ENCODE measurements around the gene TRIM33. TPM values are rescaled to one million over a fixed set of nuclear protein-coding genes. Genes with fewer than 3 reads are reported as not detected.

The TRIM33 gene
- total and polyA plus RNA-seq, 2 of the 13 experiments (the other 11 are each of a cell fraction or from before 2014, with no cell fraction given) = 35.5 to 42.2 TPM

DNA sequence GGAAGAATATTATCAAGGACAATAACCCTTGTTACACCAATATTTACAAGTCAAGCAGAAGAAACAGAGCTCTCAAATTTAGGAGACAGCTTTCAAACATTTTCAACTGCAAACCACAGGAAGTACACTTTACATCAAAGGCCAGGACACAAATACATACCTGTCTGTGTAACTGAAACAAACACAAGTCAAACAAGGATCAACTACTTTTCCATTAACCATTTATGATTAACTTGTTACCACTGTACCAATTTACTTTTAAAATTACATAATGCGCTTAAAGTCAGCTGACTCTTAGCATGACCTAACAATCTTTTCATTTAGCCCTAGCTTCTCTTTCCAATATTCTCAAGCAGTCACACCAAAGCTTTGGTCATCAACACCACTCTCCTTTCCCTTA lies 43.5 kb downstream of the TRIM33 start (continued):
- TF ChIP-seq, protein P1, sequence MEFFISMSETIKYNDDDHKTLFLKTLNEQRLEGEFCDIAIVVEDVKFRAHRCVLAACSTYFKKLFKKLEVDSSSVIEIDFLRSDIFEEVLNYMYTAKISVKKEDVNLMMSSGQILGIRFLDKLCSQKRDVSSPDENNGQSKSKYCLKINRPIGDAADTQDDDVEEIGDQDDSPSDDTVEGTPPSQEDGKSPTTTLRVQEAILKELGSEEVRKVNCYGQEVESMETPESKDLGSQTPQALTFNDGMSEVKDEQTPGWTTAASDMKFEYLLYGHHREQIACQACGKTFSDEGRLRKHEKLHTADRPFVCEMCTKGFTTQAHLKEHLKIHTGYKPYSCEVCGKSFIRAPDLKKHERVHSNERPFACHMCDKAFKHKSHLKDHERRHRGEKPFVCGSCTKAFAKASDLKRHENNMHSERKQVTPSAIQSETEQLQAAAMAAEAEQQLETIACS (CRISPR knock-in tag; IDR thresholded peaks at IDR 0.05) = no peak
- no peak; the same call in 1 of the 2 replicates for TF ChIP-seq RFX3 (CRISPR knock-in tag; IDR thresholded peaks at IDR 0.05)
- TF ChIP-seq, protein P2, sequence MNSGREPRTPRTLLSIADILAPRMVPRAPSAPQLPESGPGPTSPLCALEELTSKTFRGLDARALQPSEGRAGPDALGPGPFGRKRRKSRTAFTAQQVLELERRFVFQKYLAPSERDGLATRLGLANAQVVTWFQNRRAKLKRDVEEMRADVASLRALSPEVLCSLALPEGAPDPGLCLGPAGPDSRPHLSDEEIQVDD (CRISPR knock-in tag; IDR thresholded peaks at IDR 0.05; ENCODE audit: borderline replicate concordance) = no peak
- peak; percentile 84 for TF ChIP-seq HMG20B (CRISPR knock-in tag; conservative IDR thresholded peaks at IDR 0.05)
- TF ChIP-seq ZNF350 (CRISPR knock-in tag; IDR thresholded peaks at IDR 0.05; ENCODE audit: borderline replicate concordance, low read depth) = no peak
- TF ChIP-seq SMC3 (IDR thresholded peaks at IDR 0.05; ENCODE audit: low read length) = no peak
- no peak for TF ChIP-seq REXO4 (CRISPR knock-in tag; IDR thresholded peaks at IDR 0.05; ENCODE audit: borderline replicate concordance)
- TF ChIP-seq FOXJ3 (CRISPR knock-in tag; IDR thresholded peaks at IDR 0.05; ENCODE audit: borderline replicate concordance) = peak; percentile 99
- no peak for TF ChIP-seq ZNF569 (CRISPR knock-in tag; IDR thresholded peaks at IDR 0.05; ENCODE audit: borderline replicate concordance)
- no peak for TF ChIP-seq RFXAP (CRISPR knock-in tag; IDR thresholded peaks at IDR 0.05; ENCODE audit: borderline replicate concordance)
- TF ChIP-seq ZNF441 (CRISPR knock-in tag; IDR thresholded peaks at IDR 0.05; ENCODE audit: borderline replicate concordance) = peak; percentile 51; the same call in 1 of the 2 replicates
- peak; percentile 84; the same call in 1 of the 2 replicates for TF ChIP-seq GATA4 (IDR thresholded peaks at IDR 0.05; ENCODE audit: borderline replicate concordance, low read depth)
- TF ChIP-seq GABPB1 (CRISPR knock-in tag; IDR thresholded peaks at IDR 0.05) = peak; percentile 52; the same call in 1 of the 2 replicates
- no peak for TF ChIP-seq SOX6 (IDR thresholded peaks at IDR 0.05)
- TF ChIP-seq SOX6 (CRISPR knock-in tag; IDR thresholded peaks at IDR 0.05) = peak; percentile 98
- TF ChIP-seq ZNF274 (CRISPR knock-in tag; IDR thresholded peaks at IDR 0.05) = no peak
- no peak for TF ChIP-seq ZNF253 (CRISPR knock-in tag; IDR thresholded peaks at IDR 0.05; ENCODE audit: borderline replicate concordance)
- TF ChIP-seq, protein P3, sequence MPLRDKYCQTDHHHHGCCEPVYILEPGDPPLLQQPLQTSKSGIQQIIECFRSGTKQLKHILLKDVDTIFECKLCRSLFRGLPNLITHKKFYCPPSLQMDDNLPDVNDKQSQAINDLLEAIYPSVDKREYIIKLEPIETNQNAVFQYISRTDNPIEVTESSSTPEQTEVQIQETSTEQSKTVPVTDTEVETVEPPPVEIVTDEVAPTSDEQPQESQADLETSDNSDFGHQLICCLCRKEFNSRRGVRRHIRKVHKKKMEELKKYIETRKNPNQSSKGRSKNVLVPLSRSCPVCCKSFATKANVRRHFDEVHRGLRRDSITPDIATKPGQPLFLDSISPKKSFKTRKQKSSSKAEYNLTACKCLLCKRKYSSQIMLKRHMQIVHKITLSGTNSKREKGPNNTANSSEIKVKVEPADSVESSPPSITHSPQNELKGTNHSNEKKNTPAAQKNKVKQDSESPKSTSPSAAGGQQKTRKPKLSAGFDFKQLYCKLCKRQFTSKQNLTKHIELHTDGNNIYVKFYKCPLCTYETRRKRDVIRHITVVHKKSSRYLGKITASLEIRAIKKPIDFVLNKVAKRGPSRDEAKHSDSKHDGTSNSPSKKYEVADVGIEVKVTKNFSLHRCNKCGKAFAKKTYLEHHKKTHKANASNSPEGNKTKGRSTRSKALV (CRISPR knock-in tag; IDR thresholded peaks at IDR 0.05) = no peak
- TF ChIP-seq KLF16 (CRISPR knock-in tag; IDR thresholded peaks at IDR 0.05) = peak in 1 of 2 experiments; percentile 80; a peak in 1 of 4 replicates
- TF ChIP-seq, protein P4, sequence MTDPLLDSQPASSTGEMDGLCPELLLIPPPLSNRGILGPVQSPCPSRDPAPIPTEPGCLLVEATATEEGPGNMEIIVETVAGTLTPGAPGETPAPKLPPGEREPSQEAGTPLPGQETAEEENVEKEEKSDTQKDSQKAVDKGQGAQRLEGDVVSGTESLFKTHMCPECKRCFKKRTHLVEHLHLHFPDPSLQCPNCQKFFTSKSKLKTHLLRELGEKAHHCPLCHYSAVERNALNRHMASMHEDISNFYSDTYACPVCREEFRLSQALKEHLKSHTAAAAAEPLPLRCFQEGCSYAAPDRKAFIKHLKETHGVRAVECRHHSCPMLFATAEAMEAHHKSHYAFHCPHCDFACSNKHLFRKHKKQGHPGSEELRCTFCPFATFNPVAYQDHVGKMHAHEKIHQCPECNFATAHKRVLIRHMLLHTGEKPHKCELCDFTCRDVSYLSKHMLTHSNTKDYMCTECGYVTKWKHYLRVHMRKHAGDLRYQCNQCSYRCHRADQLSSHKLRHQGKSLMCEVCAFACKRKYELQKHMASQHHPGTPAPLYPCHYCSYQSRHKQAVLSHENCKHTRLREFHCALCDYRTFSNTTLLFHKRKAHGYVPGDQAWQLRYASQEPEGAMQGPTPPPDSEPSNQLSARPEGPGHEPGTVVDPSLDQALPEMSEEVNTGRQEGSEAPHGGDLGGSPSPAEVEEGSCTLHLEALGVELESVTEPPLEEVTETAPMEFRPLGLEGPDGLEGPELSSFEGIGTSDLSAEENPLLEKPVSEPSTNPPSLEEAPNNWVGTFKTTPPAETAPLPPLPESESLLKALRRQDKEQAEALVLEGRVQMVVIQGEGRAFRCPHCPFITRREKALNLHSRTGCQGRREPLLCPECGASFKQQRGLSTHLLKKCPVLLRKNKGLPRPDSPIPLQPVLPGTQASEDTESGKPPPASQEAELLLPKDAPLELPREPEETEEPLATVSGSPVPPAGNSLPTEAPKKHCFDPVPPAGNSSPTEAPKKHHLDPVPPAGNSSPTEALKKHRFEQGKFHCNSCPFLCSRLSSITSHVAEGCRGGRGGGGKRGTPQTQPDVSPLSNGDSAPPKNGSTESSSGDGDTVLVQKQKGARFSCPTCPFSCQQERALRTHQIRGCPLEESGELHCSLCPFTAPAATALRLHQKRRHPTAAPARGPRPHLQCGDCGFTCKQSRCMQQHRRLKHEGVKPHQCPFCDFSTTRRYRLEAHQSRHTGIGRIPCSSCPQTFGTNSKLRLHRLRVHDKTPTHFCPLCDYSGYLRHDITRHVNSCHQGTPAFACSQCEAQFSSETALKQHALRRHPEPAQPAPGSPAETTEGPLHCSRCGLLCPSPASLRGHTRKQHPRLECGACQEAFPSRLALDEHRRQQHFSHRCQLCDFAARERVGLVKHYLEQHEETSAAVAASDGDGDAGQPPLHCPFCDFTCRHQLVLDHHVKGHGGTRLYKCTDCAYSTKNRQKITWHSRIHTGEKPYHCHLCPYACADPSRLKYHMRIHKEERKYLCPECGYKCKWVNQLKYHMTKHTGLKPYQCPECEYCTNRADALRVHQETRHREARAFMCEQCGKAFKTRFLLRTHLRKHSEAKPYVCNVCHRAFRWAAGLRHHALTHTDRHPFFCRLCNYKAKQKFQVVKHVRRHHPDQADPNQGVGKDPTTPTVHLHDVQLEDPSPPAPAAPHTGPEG (CRISPR knock-in tag; IDR thresholded peaks at IDR 0.05) = no peak
- no peak for TF ChIP-seq RBM39 (IDR thresholded peaks at IDR 0.05; ENCODE audit: low read depth, low read length, poor library complexity, severe bottlenecking)
- TF ChIP-seq MTA3 (CRISPR knock-in tag; IDR thresholded peaks at IDR 0.05) = no peak
